Ovary (tissue), 9 donors: ENCODE measurements around the gene FGF6. TPM values are rescaled to one million over a fixed set of nuclear protein-coding genes. Genes with fewer than 3 reads are reported as not detected.
"Not testable (repeated sequence)": the region's sequence is repeated elsewhere in the genome, so short reads cannot be mapped to it uniquely, and the experiment has no call there.

ENCODE experiments used
- DNase-seq, 5 donors: peaks; one replicate each; pipeline ENCODE4 v3.0.0-alpha.2; 2019 to 2020
- H3K27ac ChIP-seq, 2 donors: fragments of 200-600 bp; one replicate each; pipeline versions ENCODE4 v1.5.1 to v1.8.0; 2019 to 2022
- H3K27me3 ChIP-seq: fragments of 200-600 bp; one replicate; pipeline ENCODE4 v1.8.0; 2022
- H3K36me3 ChIP-seq: fragments of 200-600 bp; sonication (generic); one replicate; pipeline ENCODE4 v1.5.1; 2019
- H3K4me1 ChIP-seq: one replicate; pipeline ENCODE4 v1.8.1; 2013; ENCODE audit warnings: mild to moderate bottlenecking, moderate library complexity; ENCODE audit not compliant: insufficient read depth
- H3K4me3 ChIP-seq: fragments of 200-600 bp; sonication (generic); one replicate; pipeline ENCODE4 v1.5.1; 2017
- H3K9me3 ChIP-seq, 2 donors: fragments of 200-600 bp in 1 of 2; sonication (generic) in 1 of 2; one replicate each; pipeline versions ENCODE4 v1.5.1 to v1.8.1; 2013 to 2019; ENCODE audit warnings: mild to moderate bottlenecking in 1 of 2, moderate library complexity in 1 of 2
- EP300 ChIP-seq: sonication (generic); formaldehyde crosslinking; IDR thresholded peaks from one replicate; pipeline ENCODE4 v1.6.1; 2017; ENCODE audit warnings: antibody characterized with exemption
- POLR2A ChIP-seq: fragments of 450-650 bp; IDR thresholded peaks from one replicate; pipeline ENCODE4 v1.6.1; 2017; ENCODE audit warnings: antibody characterized with exemption, mild to moderate bottlenecking, moderate library complexity
- WGBS, 3 donors: extraction: QIAGEN DNeasy Blood & Tissue Kit in 1 of 3; methylation state at CpG; one replicate each; pipeline versions ENCODE4 v1.1.5 to v1.1.7; 2013 to 2017; 5-methylcytosine and 5-hydroxymethylcytosine counted together
- intact Hi-C, 4 donors: fragments of 100-400 bp; cut with DNase I; formaldehyde crosslinking; loops; one replicate each; pipeline versions ENCODE4 v1.11.0 to v1.15.1; 2022 to 2023
- polyA plus RNA-seq, 2 donors: library from polyadenylated mRNA; stranded (reverse); fragments of 200-250 nt in 1 of 2; fragments of 350-450 nt in 1 of 2; fragmentation: Illumina TruSeq in 1 of 2; extraction: RNeasy Lipid Tissue Mini Kit (QIAGEN cat#74804) in 1 of 2; gene quantifications; one replicate each; pipeline ENCODE4 v1.2.3, GENCODE V29; 2013 to 2014
- total RNA-seq, 7 donors: library from RNA; depleted of rRNA in 2 of 7; stranded (reverse); fragments of >200 nt in 2 of 7; fragmentation: NEBNext Ultra II Directional in 3 of 7; extraction: Animal tissue kit (Norgen Biotek cat#: 25700) in 3 of 7; gene quantifications; one replicate each; pipeline versions ENCODE4 v1.1.0 to v1.2.4, GENCODE V29; 2016 to 2023
- TF ChIP-seq, protein P1 (sequence below), 3 donors: fragments of 450-650 bp in 2 of 3; fragments of 200-600 bp in 1 of 3; IDR thresholded peaks; one replicate each; pipeline versions ENCODE4 v1.5.1 to v1.8.0; 2016 to 2022; ENCODE audit warnings: antibody characterized with exemption in 3 of 3, mild to moderate bottlenecking in 1 of 3
- donor health status: DM: no; HTN: no; CAD: no; lungs with moderate emphysema.
- donor health status: DM: no; HTN: no; CAD: no.
- donor health status: Bipolar disorder and iron deficiency.
- donor health status: DM: yes; HTN: yes; CAD: no.
- donor health status: DM: no; HTN: no; CAD: no.
- donor health status: DM: yes; HTN: yes; CAD: no.

FGF6 gene
- total and polyA plus RNA-seq, 9 donors: not detected

DNA sequence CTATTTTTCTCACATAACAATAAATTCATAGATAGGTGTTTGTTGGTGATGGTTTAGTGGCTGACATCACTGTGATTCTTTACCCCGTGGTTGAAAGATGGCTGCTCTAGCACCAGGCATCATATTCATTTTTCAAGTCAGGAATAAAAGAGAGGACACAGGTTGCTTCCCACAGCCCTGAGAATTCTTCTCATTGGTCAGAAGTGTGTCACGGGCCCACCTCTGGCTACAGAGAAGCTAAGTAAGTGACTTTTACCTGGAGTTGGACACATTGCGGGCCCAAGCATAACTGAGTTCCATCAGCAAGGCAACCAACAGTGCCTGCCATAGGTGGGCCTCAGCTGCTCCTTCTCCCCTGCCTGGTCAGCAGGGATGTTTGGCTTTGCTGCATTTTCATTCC lies 38.5 kb downstream of the FGF6 start:
- TF ChIP-seq POLR2A (no peak), EP300 (no peak)
- TF ChIP-seq, protein P1, sequence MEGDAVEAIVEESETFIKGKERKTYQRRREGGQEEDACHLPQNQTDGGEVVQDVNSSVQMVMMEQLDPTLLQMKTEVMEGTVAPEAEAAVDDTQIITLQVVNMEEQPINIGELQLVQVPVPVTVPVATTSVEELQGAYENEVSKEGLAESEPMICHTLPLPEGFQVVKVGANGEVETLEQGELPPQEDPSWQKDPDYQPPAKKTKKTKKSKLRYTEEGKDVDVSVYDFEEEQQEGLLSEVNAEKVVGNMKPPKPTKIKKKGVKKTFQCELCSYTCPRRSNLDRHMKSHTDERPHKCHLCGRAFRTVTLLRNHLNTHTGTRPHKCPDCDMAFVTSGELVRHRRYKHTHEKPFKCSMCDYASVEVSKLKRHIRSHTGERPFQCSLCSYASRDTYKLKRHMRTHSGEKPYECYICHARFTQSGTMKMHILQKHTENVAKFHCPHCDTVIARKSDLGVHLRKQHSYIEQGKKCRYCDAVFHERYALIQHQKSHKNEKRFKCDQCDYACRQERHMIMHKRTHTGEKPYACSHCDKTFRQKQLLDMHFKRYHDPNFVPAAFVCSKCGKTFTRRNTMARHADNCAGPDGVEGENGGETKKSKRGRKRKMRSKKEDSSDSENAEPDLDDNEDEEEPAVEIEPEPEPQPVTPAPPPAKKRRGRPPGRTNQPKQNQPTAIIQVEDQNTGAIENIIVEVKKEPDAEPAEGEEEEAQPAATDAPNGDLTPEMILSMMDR (IDR thresholded peaks at IDR 0.05): no peak
- intact Hi-C loops: no loop called here
- WGBS, 3 donors: 85 to 91% (median 86%) methylated on average over 3 of the region's 3 CpGs
- H3K27ac ChIP-seq: no peak overlapping the region
- H3K4me3 ChIP-seq: no peak overlapping the region
- no peaks in the 10 kb centered on the region for H3K27me3 ChIP-seq
- no peaks in the 10 kb centered on the region for H3K36me3 ChIP-seq
- peaks cover 0 to 3% of the 10 kb centered on the region in 2 donors for H3K9me3 ChIP-seq
- H3K4me1 ChIP-seq: no peaks in the 10 kb centered on the region
- DNase-seq: no peak

DNA sequence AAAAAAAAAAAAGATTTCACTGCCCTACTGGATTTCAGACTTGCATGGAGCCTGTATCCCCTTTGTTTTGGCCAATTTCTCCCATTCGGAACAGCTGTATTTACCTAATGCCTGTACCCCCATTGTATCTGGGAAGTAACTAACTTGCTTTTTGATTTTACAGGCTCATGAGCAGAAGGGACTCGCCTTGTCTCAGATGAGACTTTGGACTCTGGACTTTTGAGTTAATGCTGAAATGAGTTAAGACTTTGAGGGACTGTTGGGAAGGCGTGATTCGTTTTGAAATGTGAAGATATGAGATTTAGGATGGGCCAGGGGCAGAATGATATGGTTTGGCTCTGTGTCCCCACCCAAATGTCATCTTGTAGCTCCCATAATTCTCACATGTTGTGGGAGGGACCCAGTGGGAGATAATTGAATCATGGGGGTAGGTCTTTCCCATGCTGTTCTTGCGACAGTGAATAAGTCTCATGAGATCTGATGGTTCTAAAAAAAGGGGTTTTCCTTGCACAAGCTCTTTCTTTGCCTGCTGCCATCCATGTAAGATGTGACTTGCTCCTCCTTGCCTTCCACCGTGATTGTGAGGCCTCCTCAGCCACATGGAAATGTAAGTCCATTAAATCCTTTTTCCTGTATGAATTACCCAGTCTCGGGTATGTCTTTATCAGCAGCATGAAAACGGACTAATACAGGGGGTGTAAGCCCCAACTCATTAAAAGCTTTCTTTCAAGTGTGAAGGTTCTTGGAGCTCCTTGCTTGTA lies 40.6 kb downstream of the FGF6 start:
- H3K36me3 ChIP-seq, H3K4me3 ChIP-seq, DNase-seq, H3K4me1 ChIP-seq, H3K27me3 ChIP-seq, H3K9me3 ChIP-seq, H3K27ac ChIP-seq, intact Hi-C loops: not testable (repeated sequence)
- 80 to 86% (median 86%) methylated on average over 8 of the region's 8 CpGs for WGBS, 3 donors

DNA sequence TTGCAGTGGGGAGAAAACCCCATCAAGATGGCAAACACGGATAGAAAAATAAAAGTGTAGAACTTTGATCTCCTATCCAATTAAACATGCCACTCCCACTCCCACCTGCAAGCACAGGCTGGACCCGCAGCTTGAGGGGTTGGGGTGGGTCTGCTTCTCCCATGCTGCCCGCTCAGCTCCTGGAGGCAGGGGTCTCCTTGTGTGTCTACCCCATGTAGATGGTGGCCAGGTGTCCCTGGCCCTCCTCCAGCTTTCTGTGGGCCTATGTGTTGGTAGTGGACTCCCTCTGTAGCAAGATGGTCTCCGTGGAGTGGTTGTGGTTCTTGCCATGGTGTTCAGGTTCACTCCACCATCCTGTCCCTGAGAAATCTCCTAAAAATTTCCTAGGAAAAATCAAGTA lies 42.6 kb downstream of the FGF6 start:
- intact Hi-C loops: no loop called here
- H3K27ac ChIP-seq: no peak overlapping the region
- TF ChIP-seq, protein P1 (IDR thresholded peaks at IDR 0.05): no peak
- TF ChIP-seq EP300: no peak
- no peak for TF ChIP-seq POLR2A
- H3K9me3 ChIP-seq: peaks cover 0 to 3% of the 10 kb centered on the region in 2 donors
- no peak for DNase-seq
- no peaks in the 10 kb centered on the region for H3K4me1 ChIP-seq
- H3K4me3 ChIP-seq: no peak overlapping the region
- 70 to 81% (median 72%) methylated on average over 4 of the region's 4 CpGs for WGBS, 3 donors
- H3K27me3 ChIP-seq: no peaks in the 10 kb centered on the region
- H3K36me3 ChIP-seq: no peaks in the 10 kb centered on the region

DNA sequence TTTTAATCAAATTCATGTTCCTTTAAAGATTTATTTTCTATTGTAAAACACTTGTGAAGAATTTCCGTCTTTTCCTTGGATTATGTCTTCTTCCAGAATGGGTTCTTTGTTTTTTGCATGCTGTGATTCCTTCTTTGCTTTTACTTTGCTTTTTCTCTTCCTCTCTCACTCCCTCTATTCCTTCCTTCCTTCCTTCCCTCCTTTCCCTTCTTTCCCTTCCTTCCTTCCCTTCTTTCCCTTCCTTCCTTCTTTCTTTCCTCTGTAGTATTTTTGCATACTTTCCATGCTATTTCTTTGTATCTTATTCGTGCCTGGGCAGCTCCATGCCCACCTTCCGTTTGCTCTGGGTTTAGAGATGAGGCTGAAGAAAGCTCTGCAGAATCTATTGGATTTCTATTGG lies 44.5 kb downstream of the FGF6 start:
- Histone ChIP-seq H3K4me1 (no peaks in the 10 kb centered on the region), H3K4me3 (no peak overlapping the region), H3K9me3 (peaks cover 0 to 3% of the 10 kb centered on the region in 2 donors), H3K27me3 (no peaks in the 10 kb centered on the region), H3K27ac (no peak overlapping the region), H3K36me3 (no peaks in the 10 kb centered on the region)
- WGBS, 3 donors: 76 to 84% (median 77%) methylated on average over 3 of the region's 3 CpGs
- intact Hi-C loops: no loop called here
- DNase-seq: no peak
- TF ChIP-seq, protein P1 (IDR thresholded peaks at IDR 0.05): no peak
- TF ChIP-seq EP300 (no peak), POLR2A (no peak)

DNA sequence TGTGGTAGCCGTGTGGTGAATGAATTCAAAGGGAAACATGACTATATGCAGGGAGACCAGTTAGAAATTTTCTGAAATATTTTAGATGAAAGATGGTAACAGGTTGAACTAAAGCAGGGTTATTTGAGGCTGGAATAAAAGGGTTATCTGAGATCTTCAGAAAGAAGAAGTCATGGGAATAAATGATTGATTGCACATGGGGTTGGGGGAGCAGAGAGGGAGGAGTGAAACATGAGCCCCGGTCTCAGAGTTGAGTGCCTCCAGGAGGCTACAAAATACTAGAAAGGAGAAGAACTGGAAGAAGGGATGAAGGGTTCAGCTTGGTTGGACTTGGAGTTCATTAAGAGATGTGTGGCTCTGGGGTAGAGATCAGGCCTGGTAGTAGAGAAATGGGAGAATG lies 49.8 kb downstream of the FGF6 start:
- Histone ChIP-seq H3K27me3 (no peaks in the 10 kb centered on the region), H3K36me3 (no peaks in the 10 kb centered on the region), H3K27ac (no peak overlapping the region), H3K4me3 (no peak overlapping the region), H3K4me1 (no peaks in the 10 kb centered on the region), H3K9me3 (no peaks in the 10 kb centered on the region)
- DNase-seq: no peak
- WGBS, 3 donors: 60 to 65% (median 61%) methylated on average over 2 of the region's 2 CpGs
- intact Hi-C loops: no loop called here
- TF ChIP-seq, protein P1 (IDR thresholded peaks at IDR 0.05): no peak
- TF ChIP-seq EP300 (no peak), POLR2A (no peak)
